Measurements from ENCODE around the gene FAM170B.

The FAM170B gene

DNA sequence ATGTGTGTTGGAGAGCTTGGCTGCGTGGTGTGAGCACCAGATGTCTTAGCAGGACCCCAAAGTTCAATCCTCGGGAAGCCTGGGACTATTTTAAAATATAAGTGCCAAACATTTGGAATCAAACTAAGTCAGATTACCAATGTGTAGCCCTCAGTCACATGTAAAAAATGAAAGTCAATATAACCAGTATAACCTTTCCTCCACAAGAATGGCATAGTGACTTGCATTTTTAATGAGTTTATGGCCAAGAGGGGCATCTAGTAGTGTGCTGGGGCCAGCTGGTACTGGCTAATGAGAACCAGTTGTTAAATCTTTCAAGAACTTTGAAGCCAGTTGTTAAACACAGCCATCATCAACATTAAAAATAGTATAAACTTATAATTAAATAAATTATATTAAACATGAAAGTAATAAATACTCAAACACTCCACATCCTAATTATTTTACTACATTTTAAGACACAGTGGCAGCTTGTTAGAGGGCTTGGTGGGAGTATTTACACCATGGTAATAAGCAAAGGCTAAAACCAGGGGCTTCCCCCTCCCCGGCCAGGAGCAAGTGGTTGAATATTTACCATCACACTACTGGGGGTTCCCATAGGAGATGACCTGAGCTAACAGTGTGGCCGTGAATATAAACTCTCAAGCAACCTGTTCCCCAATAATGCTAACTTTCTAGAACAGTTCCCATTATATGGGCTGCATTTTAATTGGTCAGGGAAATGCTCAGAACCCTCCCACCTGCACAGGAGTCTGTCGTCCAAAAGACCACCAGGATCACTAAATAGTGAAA is 7.9 kb upstream of the FAM170B start:
- no peak for ATAC-seq
- TF ChIP-seq ZC3H10 (CRISPR knock-in tag; IDR thresholded peaks at IDR 0.05) = no peak
- TF ChIP-seq, protein P1, sequence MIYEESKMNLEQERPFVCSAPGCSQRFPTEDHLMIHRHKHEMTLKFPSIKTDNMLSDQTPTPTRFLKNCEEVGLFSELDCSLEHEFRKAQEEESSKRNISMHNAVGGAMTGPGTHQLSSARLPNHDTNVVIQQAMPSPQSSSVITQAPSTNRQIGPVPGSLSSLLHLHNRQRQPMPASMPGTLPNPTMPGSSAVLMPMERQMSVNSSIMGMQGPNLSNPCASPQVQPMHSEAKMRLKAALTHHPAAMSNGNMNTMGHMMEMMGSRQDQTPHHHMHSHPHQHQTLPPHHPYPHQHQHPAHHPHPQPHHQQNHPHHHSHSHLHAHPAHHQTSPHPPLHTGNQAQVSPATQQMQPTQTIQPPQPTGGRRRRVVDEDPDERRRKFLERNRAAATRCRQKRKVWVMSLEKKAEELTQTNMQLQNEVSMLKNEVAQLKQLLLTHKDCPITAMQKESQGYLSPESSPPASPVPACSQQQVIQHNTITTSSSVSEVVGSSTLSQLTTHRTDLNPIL (CRISPR knock-in tag; IDR thresholded peaks at IDR 0.05; ENCODE audit: low read depth) = no peak
- TF ChIP-seq SNAI2 (CRISPR knock-in tag; IDR thresholded peaks at IDR 0.05) = no peak
- TF ChIP-seq TCF4 (CRISPR knock-in tag; IDR thresholded peaks at IDR 0.05; ENCODE audit: borderline replicate concordance) = no peak
- TF ChIP-seq RARB (CRISPR knock-in tag; IDR thresholded peaks at IDR 0.05) = no peak
- no peak for TF ChIP-seq TSHZ2 (CRISPR knock-in tag; IDR thresholded peaks at IDR 0.05)
- TF ChIP-seq PATZ1 (CRISPR knock-in tag; IDR thresholded peaks at IDR 0.05; ENCODE audit: borderline replicate concordance) = no peak
- TF ChIP-seq ISL1 (CRISPR knock-in tag; IDR thresholded peaks at IDR 0.05) = no peak
- TF ChIP-seq ZNF565 (CRISPR knock-in tag; conservative IDR thresholded peaks at IDR 0.05; ENCODE audit: low read depth) = no peak
- no peak for TF ChIP-seq ARNTL (CRISPR knock-in tag; IDR thresholded peaks at IDR 0.05; ENCODE audit: borderline replicate concordance, low read depth)
- no peak for TF ChIP-seq POU6F1 (CRISPR knock-in tag; IDR thresholded peaks at IDR 0.05; ENCODE audit: borderline replicate concordance, low read depth)
- TF ChIP-seq ZNF70 (CRISPR knock-in tag; IDR thresholded peaks at IDR 0.05) = no peak
- TF ChIP-seq ZNF8 (CRISPR knock-in tag; IDR thresholded peaks at IDR 0.05) = no peak
- no peak for TF ChIP-seq GLIS3 (CRISPR knock-in tag; IDR thresholded peaks at IDR 0.05)
- TF ChIP-seq OSR1 (CRISPR knock-in tag; IDR thresholded peaks at IDR 0.05) = no peak

DNA sequence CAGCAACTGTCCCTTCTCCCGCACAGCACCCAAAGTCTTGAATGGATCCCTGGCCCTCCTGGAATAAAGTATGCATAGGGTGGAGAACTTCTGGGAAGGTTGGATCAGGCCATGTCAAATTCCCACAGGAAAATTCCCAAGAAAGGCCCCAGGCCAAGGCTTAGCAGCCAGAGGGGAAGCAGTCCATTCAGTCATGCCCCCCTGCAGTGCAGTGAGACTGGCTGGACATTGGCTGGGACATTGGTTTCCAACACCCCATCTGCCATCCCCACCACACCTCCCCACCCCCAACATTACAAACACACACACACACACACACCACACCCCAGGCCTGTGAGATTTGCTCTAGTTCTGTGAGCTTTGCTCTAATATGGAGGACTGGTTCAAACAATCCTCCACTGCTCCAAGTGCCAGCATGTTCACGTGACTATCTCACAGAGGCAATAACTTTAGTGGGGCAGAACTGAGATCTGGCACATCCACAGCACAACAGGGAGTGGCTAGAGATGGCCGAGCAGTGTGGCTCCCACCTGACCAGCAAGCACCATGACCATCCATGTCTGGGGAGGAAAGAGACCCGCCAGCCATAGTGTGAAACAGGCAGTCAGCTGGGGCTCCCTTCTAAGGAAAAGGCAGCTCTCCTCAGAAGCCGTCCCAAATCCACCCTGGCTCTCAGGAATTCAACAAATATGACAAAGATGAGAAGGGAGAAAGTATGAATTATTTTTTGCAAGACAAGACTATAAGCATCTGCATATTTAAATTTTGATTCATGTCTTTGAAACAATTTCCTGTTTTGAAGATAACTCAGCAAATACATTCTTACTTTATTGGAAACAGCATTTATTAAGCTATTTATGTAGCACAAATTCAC is 6.7 kb upstream of the FAM170B start:
- TF ChIP-seq BACH2 (CRISPR knock-in tag; IDR thresholded peaks at IDR 0.05; ENCODE audit: borderline replicate concordance) (no peak), ZFP3 (CRISPR knock-in tag; IDR thresholded peaks at IDR 0.05) (no peak), CSDC2 (CRISPR knock-in tag; IDR thresholded peaks at IDR 0.05) (no peak), TOX (CRISPR knock-in tag; IDR thresholded peaks at IDR 0.05; ENCODE audit: borderline replicate concordance) (no peak), POU6F1 (CRISPR knock-in tag; IDR thresholded peaks at IDR 0.05; ENCODE audit: borderline replicate concordance, low read depth) (no peak), TSHZ2 (CRISPR knock-in tag; IDR thresholded peaks at IDR 0.05) (no peak), SNAI2 (CRISPR knock-in tag; IDR thresholded peaks at IDR 0.05) (no peak), ZNF8 (CRISPR knock-in tag; IDR thresholded peaks at IDR 0.05) (no peak), ESRRG (CRISPR knock-in tag; IDR thresholded peaks at IDR 0.05) (no peak), TCF4 (CRISPR knock-in tag; IDR thresholded peaks at IDR 0.05; ENCODE audit: borderline replicate concordance) (no peak), ISL1 (CRISPR knock-in tag; IDR thresholded peaks at IDR 0.05) (no peak)
- no peak for ATAC-seq

Data from SK-N-SH treated with all-trans-retinoic acid at 6 μM for 48 hours (cell line).